ENCODE measurements around the gene UNC79.
"Not testable (repeated sequence)": the region's sequence is repeated elsewhere in the genome, so short reads cannot be mapped to it uniquely, and the experiment has no call there.

The UNC79 gene

DNA sequence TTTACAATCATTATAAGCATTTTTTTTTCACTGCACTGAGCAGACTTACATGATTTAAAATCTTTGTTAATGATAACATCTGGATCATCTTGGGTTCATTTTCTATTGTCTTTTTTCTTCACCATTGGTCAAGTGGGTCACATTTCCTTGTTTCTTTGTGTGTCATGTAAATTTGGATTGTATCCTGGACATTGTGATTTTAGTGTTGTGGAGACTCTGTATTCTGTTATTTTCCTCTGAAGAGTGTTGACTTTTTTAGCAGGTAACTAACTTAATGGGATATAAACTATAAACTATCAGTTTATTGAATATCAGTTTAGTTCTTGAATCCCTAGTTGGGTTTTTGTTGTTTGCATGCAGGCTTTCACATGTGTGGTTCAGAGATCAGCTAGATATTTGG, 4.0 kb upstream of the UNC79 start:
- H4K20me1 ChIP-seq, result no peaks in the 10 kb centered on the region
- no peak overlapping the region for H3K27ac ChIP-seq
- no peak overlapping the region for H3K4me3 ChIP-seq
- no peaks in the 10 kb centered on the region for H3K27me3 ChIP-seq
- no peak overlapping the region for H3K4me2 ChIP-seq
- H3K4me1 ChIP-seq, result peaks cover 0 to 6% (median 0%) of the 10 kb centered on the region in 10 experiments; a peak in 1 of 20 replicates
- peaks cover 12 to 53% (median 28%) of the 10 kb centered on the region in 11 experiments for H3K9me3 ChIP-seq (replicated peaks in 1 of 11)
- no peak overlapping the region for H3K9ac ChIP-seq
- no peaks in the 10 kb centered on the region for H3K36me3 ChIP-seq
- no peak for TF ChIP-seq Cebpa-rat (IDR thresholded peaks at IDR 0.05)

- Histone ChIP-seq H3K9ac (no peak overlapping the region), H4K20me1 (no peaks in the 10 kb centered on the region), H3K27ac (no peak overlapping the region), H3K36me3 (no peaks in the 10 kb centered on the region), H3K4me2 (no peak overlapping the region), H3K9me3 (replicated peaks in 1 of 11) (peaks cover 8 to 27% (median 15%) of the 10 kb centered on the region in 11 experiments), H3K4me3 (no peak overlapping the region), H3K4me1 (peaks cover 0 to 8% (median 0%) of the 10 kb centered on the region in 10 experiments; a peak in 2 of 20 replicates), H3K27me3 (no peaks in the 10 kb centered on the region)
- TF ChIP-seq Cebpa-rat (IDR thresholded peaks at IDR 0.05), result no peak
Measured at GRCh38 chr14:93431036-93431670, 414 bp downstream of the UNC79 start.

- no peaks in the 10 kb centered on the region for H3K27me3 ChIP-seq
- peaks cover 0 to 4% (median 0%) of the 10 kb centered on the region in 10 experiments; a peak in 2 of 20 replicates for H3K4me1 ChIP-seq
- H3K36me3 ChIP-seq, result no peaks in the 10 kb centered on the region
- no peak overlapping the region for H3K4me3 ChIP-seq
- no peak overlapping the region for H3K9ac ChIP-seq
- no peak overlapping the region for H3K27ac ChIP-seq
- no peak for TF ChIP-seq Cebpa-rat (IDR thresholded peaks at IDR 0.05)
- 0 out of 22 replicates have a peak overlapping the region, but pooled peaks of 1 of the 11 experiments have one; percentile 12 for H3K4me2 ChIP-seq
- no peaks in the 10 kb centered on the region for H4K20me1 ChIP-seq
- no peaks in the 10 kb centered on the region for H3K9me3 ChIP-seq (replicated peaks in 1 of 11)
Measured at GRCh38 chr14:93454224-93454623, 23.5 kb downstream of the UNC79 start.

GRCh38 chr14:93456356-93456755, 25.6 kb downstream of the UNC79 start:
- no peak for TF ChIP-seq Cebpa-rat (IDR thresholded peaks at IDR 0.05)
- Histone ChIP-seq H4K20me1 (no peaks in the 10 kb centered on the region), H3K4me2 (no peak overlapping the region)

DNA sequence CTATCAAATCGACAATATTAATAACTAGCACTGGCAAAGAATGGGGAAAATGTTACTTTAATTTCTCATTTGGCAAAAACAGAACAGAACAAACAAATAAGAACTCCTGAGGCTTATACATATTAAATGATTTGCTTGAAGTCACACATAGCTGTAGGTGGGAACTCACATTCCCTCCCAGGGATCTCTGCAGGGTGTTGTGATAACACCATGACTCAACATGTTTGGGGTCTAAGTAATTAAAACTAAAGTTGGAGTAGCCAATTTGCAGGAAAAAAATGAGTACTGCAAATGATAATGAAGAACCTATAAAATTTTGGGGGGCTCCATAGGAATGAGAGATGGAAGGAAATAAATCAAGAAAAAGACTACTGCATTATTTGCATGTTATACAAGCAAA, 27.5 kb downstream of the UNC79 start:
- no peak overlapping the region for H3K9ac ChIP-seq
- no peak overlapping the region for H3K4me2 ChIP-seq
- H3K4me3 ChIP-seq, result no peak overlapping the region
- no peaks in the 10 kb centered on the region for H3K9me3 ChIP-seq (replicated peaks in 1 of 11)
- no peak for TF ChIP-seq Cebpa-rat (IDR thresholded peaks at IDR 0.05)
- H3K27me3 ChIP-seq, result no peaks in the 10 kb centered on the region
- no peaks in the 10 kb centered on the region for H4K20me1 ChIP-seq
- H3K36me3 ChIP-seq, result no peaks in the 10 kb centered on the region
- no peak overlapping the region for H3K27ac ChIP-seq
- peaks cover 0 to 8% (median 0%) of the 10 kb centered on the region in 10 experiments; a peak in 2 of 20 replicates for H3K4me1 ChIP-seq

More at GRCh38 chr14:93456356-93456755, 25.6 kb downstream of the UNC79 start:
- H3K9ac ChIP-seq, result no peak overlapping the region
- H3K4me3 ChIP-seq, result no peak overlapping the region
- no peak overlapping the region for H3K27ac ChIP-seq
- no peaks in the 10 kb centered on the region for H3K36me3 ChIP-seq
- H3K4me1 ChIP-seq, result peaks cover 0 to 4% (median 0%) of the 10 kb centered on the region in 10 experiments; a peak in 2 of 20 replicates
- H3K27me3 ChIP-seq, result no peaks in the 10 kb centered on the region
- H3K9me3 ChIP-seq (replicated peaks in 1 of 11), result no peaks in the 10 kb centered on the region

GRCh38 chr14:93462479-93462878, 31.7 kb downstream of the UNC79 start:
- Histone ChIP-seq H3K36me3 (no peaks in the 10 kb centered on the region), H3K9ac (no peak overlapping the region), H3K4me1 (peaks cover 0 to 23% (median 8%) of the 10 kb centered on the region in 10 experiments; a peak in 13 of 20 replicates), H3K9me3 (replicated peaks in 1 of 11) (no peaks in the 10 kb centered on the region), H3K27me3 (no peaks in the 10 kb centered on the region), H3K4me3 (no peak overlapping the region), H3K27ac (no peak overlapping the region), H3K4me2 (no peak overlapping the region), H4K20me1 (no peaks in the 10 kb centered on the region)
- TF ChIP-seq Cebpa-rat (IDR thresholded peaks at IDR 0.05), result no peak

GRCh38 chr14:93464271-93464670, 33.5 kb downstream of the UNC79 start:
- Histone ChIP-seq H3K9me3 (replicated peaks in 1 of 11) (no peaks in the 10 kb centered on the region), H3K9ac (no peak overlapping the region; a peak in 1 of 22 replicates), H4K20me1 (no peaks in the 10 kb centered on the region)

GRCh38 chr14:93475471-93475870, 44.7 kb downstream of the UNC79 start:
- no peaks in the 10 kb centered on the region for H4K20me1 ChIP-seq
- H3K27ac ChIP-seq, result no peak overlapping the region
- H3K27me3 ChIP-seq, result no peaks in the 10 kb centered on the region
- H3K36me3 ChIP-seq, result no peaks in the 10 kb centered on the region
- no peak overlapping the region for H3K4me3 ChIP-seq
- no peaks in the 10 kb centered on the region for H3K9me3 ChIP-seq (replicated peaks in 1 of 11)
- 0 out of 20 replicates have a peak, but pooled peaks cover 0 to 5% (median 0%) of the 10 kb centered on the region in 10 experiments for H3K4me1 ChIP-seq
- no peak overlapping the region for H3K9ac ChIP-seq
- TF ChIP-seq Cebpa-rat (IDR thresholded peaks at IDR 0.05), result no peak
- H3K4me2 ChIP-seq, result no peak overlapping the region

More at GRCh38 chr14:93464271-93464670, 33.5 kb downstream of the UNC79 start:
- Histone ChIP-seq H3K27me3 (no peaks in the 10 kb centered on the region), H3K27ac (peak overlapping the region in 3 of 11 experiments; percentile 13 to 38 (median 25); a peak in 3 of 22 replicates), H3K4me2 (peak overlapping the region in 7 of 11 experiments; percentile 11 to 83 (median 64); a peak in 12 of 22 replicates), H3K36me3 (no peaks in the 10 kb centered on the region), H3K4me3 (no peak overlapping the region), H3K4me1 (peaks cover 0 to 23% (median 8%) of the 10 kb centered on the region in 10 experiments; a peak in 13 of 20 replicates)
- TF ChIP-seq Cebpa-rat (IDR thresholded peaks at IDR 0.05), result no peak

GRCh38 chr14:93476305-93476704, 45.6 kb downstream of the UNC79 start:
- no peak overlapping the region for H3K4me2 ChIP-seq
- 0 out of 20 replicates have a peak, but pooled peaks cover 0 to 5% (median 0%) of the 10 kb centered on the region in 10 experiments for H3K4me1 ChIP-seq
- no peak for TF ChIP-seq Cebpa-rat (IDR thresholded peaks at IDR 0.05)
- H3K36me3 ChIP-seq, result no peaks in the 10 kb centered on the region
- no peak overlapping the region for H3K9ac ChIP-seq
- H3K4me3 ChIP-seq, result no peak overlapping the region
- no peaks in the 10 kb centered on the region for H3K9me3 ChIP-seq (replicated peaks in 1 of 11)
- H4K20me1 ChIP-seq, result no peaks in the 10 kb centered on the region
- no peaks in the 10 kb centered on the region for H3K27me3 ChIP-seq
- no peak overlapping the region for H3K27ac ChIP-seq

- H3K9ac ChIP-seq; H3K27ac ChIP-seq; H3K4me1 ChIP-seq; H3K36me3 ChIP-seq; H4K20me1 ChIP-seq; H3K4me2 ChIP-seq; H3K4me3 ChIP-seq; H3K27me3 ChIP-seq; H3K9me3 ChIP-seq (replicated peaks in 1 of 11): not testable (repeated sequence)
Measured at GRCh38 chr14:93479074-93479473, 48.3 kb downstream of the UNC79 start.

Data from BLaER1 treated with 17β-estradiol and CSF1 and Interleukin-3, amounts not matched to agents 10 nM and 100 nM (cell line).